PC-9 (cell line): ENCODE measurements around the gene GFAP. TPM values are rescaled to one million over a fixed set of nuclear protein-coding genes. Genes with fewer than 3 reads are reported as not detected.

Experiments used
- BruUV-seq: library from RNA; stranded (reverse); fragments of 400-500 nt; replicated peaks from 2 replicates; lab custom pipeline; 2021; lab: Mats Ljungman, UMichigan
- CTCF ChIA-PET: fragments of 300-600 bp; sonication (Branson Sonifier 250); formaldehyde crosslinking; loops from one replicate; lab custom pipeline; 2022; ENCODE audit warnings: antibody characterized with exemption; lab: Charles Lee
- POLR2A ChIA-PET: fragments of 300-600 bp; sonication (Branson Sonifier 250); formaldehyde crosslinking; loops from one replicate; lab custom pipeline; 2022; ENCODE audit warnings: antibody characterized with exemption; ENCODE audit not compliant: unreplicated experiment; lab: Charles Lee
- DNase-seq, 2 experiments: peaks; one replicate each; pipeline versions ENCODE4 v3.0.0 to v3.0.0-alpha.2; 2015 to 2022; ENCODE audit warnings: mixed read lengths in 1 of 2
- H2AFZ ChIP-seq: fragments of 200-600 bp; sonication (generic); 2 replicates; pipeline ENCODE4 v1.8.1; 2017; ENCODE audit warnings: antibody characterized with exemption
- H3F3A ChIP-seq: fragments of 200-600 bp; sonication (generic); 2 replicates; pipeline ENCODE4 v1.8.1; 2017; ENCODE audit warnings: antibody characterized with exemption, mild to moderate bottlenecking, low read depth; ENCODE audit not compliant: insufficient read depth
- H3K27ac ChIP-seq: fragments of 200-600 bp; sonication (generic); 2 replicates; pipeline ENCODE4 v1.6.1; 2016; ENCODE audit warnings: mixed run types
- H3K27me3 ChIP-seq: fragments of 200-600 bp; sonication (generic); 2 replicates; pipeline ENCODE4 v1.6.1; 2016; ENCODE audit warnings: low read depth, mixed run types; ENCODE audit not compliant: insufficient read depth
- H3K36me3 ChIP-seq: fragments of 200-600 bp; sonication (generic); 2 replicates; pipeline ENCODE4 v1.6.1; 2016; ENCODE audit warnings: low read depth, mixed run types
- H3K4me1 ChIP-seq: fragments of 200-600 bp; sonication (generic); replicated peaks from 2 replicates; pipeline ENCODE4 v1.6.1; 2016; ENCODE audit warnings: mixed run types; ENCODE audit not compliant: insufficient read depth
- H3K4me2 ChIP-seq: fragments of 200-600 bp; sonication (generic); 2 replicates; pipeline ENCODE4 v1.6.1; 2017; ENCODE audit warnings: mixed run types
- H3K4me3 ChIP-seq: fragments of 200-600 bp; sonication (generic); 2 replicates; pipeline ENCODE4 v1.6.1; 2016; ENCODE audit warnings: mixed run types
- H3K79me2 ChIP-seq: fragments of 200-600 bp; sonication (generic); 2 replicates; pipeline ENCODE4 v1.6.1; 2017; ENCODE audit warnings: low read depth, mixed run types
- H3K9me2 ChIP-seq: fragments of 200-600 bp; sonication (generic); 2 replicates; pipeline ENCODE4 v1.8.1; 2017; ENCODE audit warnings: mild to moderate bottlenecking; ENCODE audit not compliant: insufficient read depth
- H3K9me3 ChIP-seq: fragments of 200-600 bp; sonication (generic); 2 replicates; pipeline ENCODE4 v1.8.1; 2016; ENCODE audit warnings: low read depth; ENCODE audit not compliant: insufficient read depth
- H4K20me1 ChIP-seq: fragments of 200-600 bp; sonication (generic); 2 replicates; pipeline ENCODE4 v1.8.1; 2017; ENCODE audit not compliant: insufficient read depth
- EZH2 ChIP-seq: fragments of 200-600 bp; sonication (generic); IDR thresholded peaks from 2 replicates; pipeline ENCODE4 v1.8.0; 2017; ENCODE audit warnings: antibody characterized with exemption, low read depth
- intact Hi-C: fragments of 100-400 bp; cut with micrococcal nuclease; formaldehyde crosslinking; loops from one replicate; pipeline ENCODE4 v1.10.0; 2022; ENCODE audit not compliant: unreplicated experiment
- total RNA-seq: library from RNA; stranded (reverse); gene quantifications from 2 replicates; pipeline ENCODE4 v1.2.3, GENCODE V29; 2021
- TF ChIP-seq, protein P1 (sequence below): fragments of 200-600 bp; sonication (generic); conservative IDR thresholded peaks from 2 replicates; pipeline ENCODE4 v1.6.1; 2017; ENCODE audit warnings: mixed run types, antibody characterized with exemption, mild to moderate bottlenecking, moderate library complexity

The GFAP gene
- total RNA-seq, 1 experiment from 2014 or later: not detected

- peak in 1 of 2 experiments; percentile 29 for DNase-seq
- no peaks in the 10 kb centered on the region for H3K9me2 ChIP-seq
- H3K36me3 ChIP-seq: no peaks in the 10 kb centered on the region
- no peaks in the 10 kb centered on the region for H4K20me1 ChIP-seq
- no peak overlapping the region for H2AFZ ChIP-seq
- ChIA-PET POLR2A (interaction anchor here (0.5 kb wide), 1 partner anchor 36 kb away, joined by 5 read pairs; no protein-coding TSS in a partner anchor), CTCF (interaction anchor here (0.7 kb wide), 1 partner anchor 81 kb away, joined by 5 read pairs; no protein-coding TSS in a partner anchor)
- TF ChIP-seq EZH2: no peak
- H3F3A ChIP-seq: peaks cover 43% of the 10 kb centered on the region
- peaks cover 10% of the 10 kb centered on the region for H3K79me2 ChIP-seq
- intact Hi-C loops: no loop called here
- H3K9me3 ChIP-seq: no peaks in the 10 kb centered on the region
- no peaks in the 10 kb centered on the region for H3K27me3 ChIP-seq
- H3K4me1 ChIP-seq: peaks cover 50% of the 10 kb centered on the region
- no peak overlapping the region for H3K27ac ChIP-seq
- H3K4me3 ChIP-seq: no peak overlapping the region
- no peak overlapping the region for H3K4me2 ChIP-seq
- BruUV-seq: no TSS peak
Measured at GRCh38 chr17:44903012-44903685, 12.2 kb downstream of the GFAP start.

- CTCF ChIA-PET: interaction anchor here (0.5 to 0.7 kb wide), 2 partner anchors 22 to 231 kb away, joined by 3 to 12 read pairs; no protein-coding TSS in a partner anchor
- H3K4me2 ChIP-seq: peak overlapping the region; percentile 88
- H3K9me2 ChIP-seq: no peaks in the 10 kb centered on the region
- peaks cover 19% of the 10 kb centered on the region for H3K79me2 ChIP-seq
- intact Hi-C loops: no loop called here
- TF ChIP-seq, protein P1, sequence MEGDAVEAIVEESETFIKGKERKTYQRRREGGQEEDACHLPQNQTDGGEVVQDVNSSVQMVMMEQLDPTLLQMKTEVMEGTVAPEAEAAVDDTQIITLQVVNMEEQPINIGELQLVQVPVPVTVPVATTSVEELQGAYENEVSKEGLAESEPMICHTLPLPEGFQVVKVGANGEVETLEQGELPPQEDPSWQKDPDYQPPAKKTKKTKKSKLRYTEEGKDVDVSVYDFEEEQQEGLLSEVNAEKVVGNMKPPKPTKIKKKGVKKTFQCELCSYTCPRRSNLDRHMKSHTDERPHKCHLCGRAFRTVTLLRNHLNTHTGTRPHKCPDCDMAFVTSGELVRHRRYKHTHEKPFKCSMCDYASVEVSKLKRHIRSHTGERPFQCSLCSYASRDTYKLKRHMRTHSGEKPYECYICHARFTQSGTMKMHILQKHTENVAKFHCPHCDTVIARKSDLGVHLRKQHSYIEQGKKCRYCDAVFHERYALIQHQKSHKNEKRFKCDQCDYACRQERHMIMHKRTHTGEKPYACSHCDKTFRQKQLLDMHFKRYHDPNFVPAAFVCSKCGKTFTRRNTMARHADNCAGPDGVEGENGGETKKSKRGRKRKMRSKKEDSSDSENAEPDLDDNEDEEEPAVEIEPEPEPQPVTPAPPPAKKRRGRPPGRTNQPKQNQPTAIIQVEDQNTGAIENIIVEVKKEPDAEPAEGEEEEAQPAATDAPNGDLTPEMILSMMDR: no peak
- no peak for TF ChIP-seq EZH2
- H3K27ac ChIP-seq: peak overlapping the region; percentile 66
- no peaks in the 10 kb centered on the region for H3K27me3 ChIP-seq
- peaks cover 43% of the 10 kb centered on the region for H3F3A ChIP-seq
- H3K36me3 ChIP-seq: no peaks in the 10 kb centered on the region
- POLR2A ChIA-PET: interaction anchor here (0.5 kb wide), 2 partner anchors 37 to 228 kb away, joined by 3 to 5 read pairs; no protein-coding TSS in a partner anchor
- DNase-seq: peak in 1 of 2 experiments; percentile 19
- peaks cover 58% of the 10 kb centered on the region for H3K4me1 ChIP-seq
- no peaks in the 10 kb centered on the region for H3K9me3 ChIP-seq
- H2AFZ ChIP-seq: no peak overlapping the region
- H3K4me3 ChIP-seq: no peak overlapping the region; the same call in 1 of the 2 replicates
- BruUV-seq: no TSS peak
- H4K20me1 ChIP-seq: no peaks in the 10 kb centered on the region
Measured at GRCh38 chr17:44902135-44902760, 13.1 kb downstream of the GFAP start.

DNA sequence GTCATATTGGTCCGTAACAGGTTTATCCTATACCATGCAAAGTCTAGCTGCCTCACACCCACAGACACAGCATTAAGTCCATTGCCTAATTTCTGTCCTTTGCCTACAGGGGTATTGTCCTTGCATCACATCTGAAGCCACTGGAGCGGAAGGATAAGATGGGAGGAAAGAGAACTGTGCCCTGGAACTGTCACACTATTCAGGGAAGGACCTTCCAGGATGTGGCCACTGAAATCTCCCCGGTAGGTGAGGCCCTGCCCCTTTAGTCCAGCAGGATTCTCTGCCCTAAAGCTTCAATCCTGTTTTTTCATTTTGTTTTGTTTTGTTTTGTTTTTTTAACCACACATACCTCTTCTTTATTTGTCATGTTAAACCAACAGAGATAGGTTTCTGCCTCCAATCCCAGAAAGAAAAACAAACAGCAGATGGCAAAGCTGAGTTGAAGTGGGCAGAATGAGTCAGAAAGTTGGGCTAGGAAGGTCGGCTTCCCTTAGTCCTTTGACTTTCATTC lies 13.8 kb downstream of the GFAP start:
- POLR2A ChIA-PET: interaction anchor here (0.5 to 0.7 kb wide), 3 partner anchors 61 to 229 kb away, joined by 3 to 4 read pairs (median 3); no protein-coding TSS in a partner anchor
- DNase-seq: peak; percentile 44 to 87

More for the DNA sequence above, 13.8 kb downstream of the GFAP start:
- H3K4me1 ChIP-seq: peaks cover 54% of the 10 kb centered on the region
- H2AFZ ChIP-seq: no peak overlapping the region
- CTCF ChIA-PET: no interaction called here
- no TSS peak for BruUV-seq
- H3K27ac ChIP-seq: peak overlapping the region; percentile 66
- TF ChIP-seq EZH2: no peak
- TF ChIP-seq, protein P1: no peak
- peak overlapping the region; percentile 88 for H3K4me2 ChIP-seq
- peaks cover 27% of the 10 kb centered on the region for H3K79me2 ChIP-seq
- H3F3A ChIP-seq: peaks cover 43% of the 10 kb centered on the region
- H3K27me3 ChIP-seq: no peaks in the 10 kb centered on the region
- 0 out of 2 replicates have a peak, but pooled peaks cover 5% of the 10 kb centered on the region for H4K20me1 ChIP-seq
- no peaks in the 10 kb centered on the region for H3K9me3 ChIP-seq
- intact Hi-C loops: no loop called here
- no peaks in the 10 kb centered on the region for H3K36me3 ChIP-seq
- H3K9me2 ChIP-seq: no peaks in the 10 kb centered on the region
- H3K4me3 ChIP-seq: peak overlapping the region; percentile 17; the same call in 1 of the 2 replicates
